PFSK-1 (cell line): Measurements from ENCODE around the gene ATL2.

Source experiments
- FOXP2 ChIP-seq: optimal IDR thresholded peaks from 2 replicates; pipeline ENCODE3; 2011; ENCODE audit warnings: borderline replicate concordance, control low read depth, inconsistent platforms; ENCODE audit not compliant: insufficient read depth; ENCODE audit errors: extremely low read length, extremely low read depth
- POLR2AphosphoS5 ChIP-seq: IDR thresholded peaks from 2 replicates; pipeline ENCODE4 v1.6.1; 2012; ENCODE audit warnings: low read depth, mild to moderate bottlenecking, control low read depth, low read length, moderate library complexity
- REST ChIP-seq, 2 experiments: IDR thresholded peaks; 2 replicates each; pipeline versions ENCODE4 v1.6.1 to v1.8.0; 2011 to 2012; ENCODE audit warnings: low read depth in 2 of 2, low read length in 2 of 2, control low read depth in 1 of 2, inconsistent platforms in 1 of 2, mild to moderate bottlenecking in 1 of 2, moderate library complexity in 1 of 2; ENCODE audit not compliant: insufficient read depth in 1 of 2
- SIN3A ChIP-seq: IDR thresholded peaks from 2 replicates; pipeline ENCODE4 v1.6.1; 2012; ENCODE audit warnings: mild to moderate bottlenecking, low read length, moderate library complexity, borderline replicate concordance; ENCODE audit not compliant: insufficient read depth
- TAF1 ChIP-seq: IDR thresholded peaks from 2 replicates; pipeline ENCODE4 v1.6.1; 2012; ENCODE audit warnings: low read length, control low read depth, borderline replicate concordance; ENCODE audit not compliant: insufficient read depth

Gene ATL2

GRCh38 chr2:38418735-38419134, 41.7 kb upstream of the ATL2 start:
- TF ChIP-seq TAF1 (no peak), REST (IDR thresholded peaks at IDR 0.05; ENCODE audit: insufficient read depth in 1 of 2, low read depth in 2 of 2, low read length in 2 of 2) (no peak), FOXP2 (no peak), SIN3A (no peak), POLR2AphosphoS5 (no peak)

GRCh38 chr2:38417745-38418689, 40.9 kb upstream of the ATL2 start:
- TF ChIP-seq POLR2AphosphoS5 (no peak), FOXP2 (no peak), REST (IDR thresholded peaks at IDR 0.05; ENCODE audit: insufficient read depth in 1 of 2, low read depth in 2 of 2, low read length in 2 of 2) (no peak), TAF1 (no peak), SIN3A (no peak)

- TF ChIP-seq TAF1 (no peak), REST (IDR thresholded peaks at IDR 0.05; ENCODE audit: insufficient read depth in 1 of 2, low read depth in 2 of 2, low read length in 2 of 2) (no peak), POLR2AphosphoS5 (no peak), FOXP2 (no peak), SIN3A (no peak)
Observed at GRCh38 chr2:38416296-38417036, 39.4 kb upstream of the ATL2 start.

- TF ChIP-seq TAF1 (no peak), SIN3A (no peak), FOXP2 (no peak), REST (IDR thresholded peaks at IDR 0.05; ENCODE audit: insufficient read depth in 1 of 2, low read depth in 2 of 2, low read length in 2 of 2) (no peak), POLR2AphosphoS5 (no peak)
Observed at GRCh38 chr2:38415728-38416291, 38.7 kb upstream of the ATL2 start.
